ENCODE measurements around the gene HES5.

DNA sequence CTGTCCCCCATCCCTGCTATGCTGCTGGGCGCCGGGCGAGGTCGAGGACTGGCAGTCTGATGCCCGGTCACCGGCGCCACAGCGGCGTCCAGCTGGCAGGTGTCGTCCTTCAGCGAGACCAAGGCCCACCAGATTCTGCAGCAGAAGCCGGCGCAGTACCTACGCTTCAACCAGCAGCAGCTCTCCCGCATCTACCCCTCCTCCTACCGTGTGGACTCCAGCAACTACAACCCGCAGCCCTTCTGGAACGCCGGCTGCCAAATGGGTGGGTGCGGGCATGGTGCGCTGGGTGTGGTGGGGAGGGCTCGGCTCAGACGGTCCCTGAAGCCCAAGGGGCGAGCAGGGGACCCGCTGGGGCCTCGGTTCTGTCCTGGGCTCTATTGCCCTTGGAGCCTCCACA lies 33.3 kb downstream of the HES5 start:
- TF ChIP-seq CTCF (conservative IDR thresholded peaks at IDR 0.05; ENCODE audit: low read length) (no peak), EZH2phosphoT487 (IDR thresholded peaks at IDR 0.05; ENCODE audit: borderline replicate concordance, low read depth, low read length) (no peak)
